Stimulated activated CD4-positive, alpha-beta T cell treated with anti-CD3 and anti-CD28 coated beads, Interleukin-4, amount 100 ng/mL, for 48 hours (primary cell): ENCODE results near the gene CCDC146.

Experiments
- DNase-seq, 2 donors: peaks; one replicate each; pipeline ENCODE4 v3.0.0-alpha.2; 2020; ENCODE audit warnings: low read depth in 2 of 2

Gene CCDC146

GRCh38 chr7:77289387-77289786 is 167.0 kb downstream of the CCDC146 start:
- DNase-seq: no peak

- no peak for DNase-seq
These were observed 168.0 kb downstream of the CCDC146 start for GRCh38 chr7:77290425-77290824.

GRCh38 chr7:77293046-77293445 is 170.6 kb downstream of the CCDC146 start:
- DNase-seq: no peak

GRCh38 chr7:77295549-77295948 is 173.1 kb downstream of the CCDC146 start:
- no peak for DNase-seq

GRCh38 chr7:77306231-77307067 is 184.0 kb downstream of the CCDC146 start:
- DNase-seq: no peak

- no peak for DNase-seq
These were observed 186.4 kb downstream of the CCDC146 start for GRCh38 chr7:77308792-77309191.

GRCh38 chr7:77309714-77310220 is 187.4 kb downstream of the CCDC146 start:
- no peak for DNase-seq

GRCh38 chr7:77310982-77311381 is 188.6 kb downstream of the CCDC146 start:
- no peak for DNase-seq

GRCh38 chr7:77313085-77313484 is 190.7 kb downstream of the CCDC146 start:
- DNase-seq: no peak

GRCh38 chr7:77313876-77314480 is 191.6 kb downstream of the CCDC146 start:
- DNase-seq: no peak

GRCh38 chr7:77315182-77315591 is 192.8 kb downstream of the CCDC146 start:
- no peak for DNase-seq

GRCh38 chr7:77316219-77316978 is 194.0 kb downstream of the CCDC146 start:
- no peak for DNase-seq

- DNase-seq: no peak
These were observed 195.6 kb downstream of the CCDC146 start for GRCh38 chr7:77318019-77318418.

GRCh38 chr7:77320137-77320536 is 197.7 kb downstream of the CCDC146 start:
- no peak for DNase-seq

GRCh38 chr7:77320714-77321113 is 198.3 kb downstream of the CCDC146 start:
- no peak for DNase-seq

GRCh38 chr7:77321300-77321699 is 198.9 kb downstream of the CCDC146 start:
- DNase-seq: no peak

GRCh38 chr7:77326131-77326530 is 203.7 kb downstream of the CCDC146 start:
- DNase-seq: no peak

GRCh38 chr7:77327067-77327931 is 204.9 kb downstream of the CCDC146 start:
- DNase-seq: no peak

- no peak for DNase-seq
These were observed 205.7 kb downstream of the CCDC146 start for GRCh38 chr7:77327932-77328628.

- no peak for DNase-seq
These were observed 206.3 kb downstream of the CCDC146 start for GRCh38 chr7:77328669-77329068.
